B cell (primary cell): ENCODE data around the gene DGKQ. TPM values are rescaled to one million over a fixed set of nuclear protein-coding genes. Genes with fewer than 3 reads are reported as not detected.

ENCODE experiments used
- ATAC-seq: fragments of 200-7000 bp; cut with Tn5 transposase; one replicate; pipeline ENCODE4 v1.10.0; 2021; ENCODE audit warnings: low read depth, mild to moderate bottlenecking, moderate number of reproducible peaks, moderate library complexity
- CTCF ChIA-PET: fragments of 350-600 bp; sonication (Branson Sonifier 250); formaldehyde crosslinking; loops from one replicate; lab custom pipeline; 2021; ENCODE audit warnings: antibody characterized with exemption, inconsistent platforms; lab: Charles Lee
- POLR2A ChIA-PET: fragments of 350-600 bp; sonication (Branson Sonifier 250); formaldehyde crosslinking; loops from one replicate; lab custom pipeline; 2021; ENCODE audit warnings: antibody characterized with exemption; lab: Charles Lee
- DNase-seq: peaks from one replicate; pipeline ENCODE4 v3.0.0; 2013
- H2AFZ ChIP-seq: 2 replicates; pipeline ENCODE4 v1.6.1; 2012; ENCODE audit warnings: mild to moderate bottlenecking, low read depth, low read length; ENCODE audit not compliant: insufficient read depth, poor library complexity, severe bottlenecking
- H3K27ac ChIP-seq, 2 donors: 1 replicate in 1 of 2; 2 replicates in 1 of 2; pipeline ENCODE4 v1.5.1; 2012 to 2013; ENCODE audit warnings: low read length in 2 of 2, mild to moderate bottlenecking in 2 of 2, moderate library complexity in 1 of 2
- H3K27me3 ChIP-seq, 4 experiments: fragments of 200-600 bp in 1 of 4; sonication (generic) in 1 of 4; replicated peaks in 1 of 4; 1 replicate in 2 of 4; 2 replicates in 2 of 4; pipeline versions ENCODE4 v1.6.1 to v1.7.0; 2013 to 2016; ENCODE audit warnings: low read length in 3 of 4, mild to moderate bottlenecking in 2 of 4, mixed read lengths in 1 of 4, moderate library complexity in 1 of 4; ENCODE audit not compliant: insufficient read depth in 4 of 4, control insufficient read depth in 3 of 4; ENCODE audit errors: control extremely low read depth in 1 of 4
- H3K36me3 ChIP-seq, 2 experiments: replicated peaks in 1 of 2; 1 replicate in 1 of 2; 2 replicates in 1 of 2; pipeline versions ENCODE4 v1.6.1 to v1.7.1; 2013; ENCODE audit warnings: low read length in 1 of 2; ENCODE audit not compliant: insufficient read depth in 2 of 2, control insufficient read depth in 1 of 2; ENCODE audit errors: control extremely low read depth in 1 of 2, extremely low read depth in 1 of 2
- H3K4me1 ChIP-seq, 2 donors: fragments of 200-600 bp in 1 of 2; sonication (generic) in 1 of 2; 1 replicate in 1 of 2; 2 replicates in 1 of 2; pipeline versions ENCODE4 v1.5.1 to v1.6.1; 2013 to 2017; ENCODE audit warnings: low read length in 2 of 2; ENCODE audit not compliant: control insufficient read depth in 2 of 2, insufficient read depth in 2 of 2
- H3K4me2 ChIP-seq: replicated peaks from 2 replicates; pipeline ENCODE3; 2012; ENCODE audit warnings: mild to moderate bottlenecking, low read depth, low read length; ENCODE audit not compliant: poor library complexity, severe bottlenecking
- H3K4me3 ChIP-seq, 5 experiments: fragments of 200-600 bp in 1 of 5; sonication (generic) in 1 of 5; 1 replicate in 3 of 5; 2 replicates in 2 of 5; pipeline versions ENCODE4 v1.5.1 to v1.7.0; 2011 to 2016; ENCODE audit warnings: low read length in 4 of 5, mild to moderate bottlenecking in 4 of 5, low read depth in 2 of 5, control low read depth in 1 of 5, moderate library complexity in 1 of 5; ENCODE audit not compliant: insufficient read depth in 1 of 5; ENCODE audit errors: control extremely low read depth in 1 of 5, extremely low read depth in 1 of 5
- H3K79me2 ChIP-seq: fragments of 200-600 bp; sonication (generic); one replicate; pipeline ENCODE4 v1.6.0; 2016; ENCODE audit warnings: low read length; ENCODE audit not compliant: control insufficient read depth, insufficient read depth
- H3K9ac ChIP-seq: fragments of 200-600 bp; sonication (generic); 2 replicates; pipeline ENCODE4 v1.6.1; 2017; ENCODE audit warnings: mild to moderate bottlenecking, low read length, moderate library complexity
- H3K9me3 ChIP-seq, 3 donors: one replicate each; pipeline versions ENCODE4 v1.6.1 to v1.7.1; 2013; ENCODE audit warnings: low read length in 2 of 3; ENCODE audit not compliant: control insufficient read depth in 2 of 3, insufficient read depth in 1 of 3; ENCODE audit errors: control extremely low read depth in 1 of 3
- H4K20me1 ChIP-seq: 2 replicates; pipeline ENCODE4 v1.6.0; 2012; ENCODE audit warnings: mild to moderate bottlenecking, low read length; ENCODE audit not compliant: insufficient read depth, control insufficient read depth, poor library complexity, severe bottlenecking
- H3K27ac Mint-ChIP-seq: one replicate; pipeline ENCODE4 v1.8.0; 2021; ENCODE audit warnings: mixed read lengths
- H3K27me3 Mint-ChIP-seq: one replicate; pipeline ENCODE4 v1.8.0; 2021; ENCODE audit warnings: mixed read lengths
- H3K4me1 Mint-ChIP-seq: one replicate; pipeline ENCODE4 v1.8.0; 2021; ENCODE audit warnings: mixed read lengths
- H3K4me3 Mint-ChIP-seq: one replicate; pipeline ENCODE4 v1.8.0; 2021; ENCODE audit warnings: mixed read lengths
- H3K9me3 Mint-ChIP-seq: one replicate; pipeline ENCODE4 v1.8.0; 2022; ENCODE audit warnings: mixed read lengths; ENCODE audit not compliant: insufficient read depth
- CTCF ChIP-seq: fragments of 200-600 bp; IDR thresholded peaks from one replicate; pipeline ENCODE4 v1.8.0; 2022; ENCODE audit warnings: antibody characterized with exemption, mild to moderate bottlenecking
- EZH2 ChIP-seq: IDR thresholded peaks from 2 replicates; pipeline ENCODE4 v1.6.1; 2012; ENCODE audit warnings: borderline replicate concordance, low read depth, mild to moderate bottlenecking, moderate library complexity, low read length; ENCODE audit not compliant: insufficient read depth, poor library complexity, severe bottlenecking
- WGBS: methylation state at CpG from one replicate; pipeline ENCODE4 v1.1.5; 2013; ENCODE audit warnings: missing lambda C conversion rate; ENCODE audit not compliant: insufficient coverage; 5-methylcytosine and 5-hydroxymethylcytosine counted together
- intact Hi-C: fragments of 100-400 bp; cut with micrococcal nuclease; formaldehyde crosslinking; loops from one replicate; pipeline ENCODE4 v1.10.0; 2022
- polyA plus RNA-seq: library from polyadenylated mRNA; depleted of rRNA; stranded (reverse); fragments of >200 nt; gene quantifications from 2 replicates; pipeline ENCODE4 v1.2.3, GENCODE V29; 2012
- total RNA-seq, 2 donors: library from RNA; stranded (reverse); fragments of 120-200 nt in 1 of 2; gene quantifications; 1 replicate in 1 of 2; 2 replicates in 1 of 2; pipeline versions ENCODE4 v1.2.3 to v1.2.4, GENCODE V29; 2013 to 2022

DGKQ gene
- total and polyA plus RNA-seq, 2 donors (not counting 1 experiment from before 2014, with no cell fraction given) = 22.6 to 30.4 TPM

- peaks cover 1% of the 10 kb centered on the region for H3K4me1 Mint-ChIP-seq
- H3K79me2 ChIP-seq = no peaks in the 10 kb centered on the region
- peaks cover 9% of the 10 kb centered on the region for H4K20me1 ChIP-seq
- H3K27ac ChIP-seq = no peak overlapping the region
- H3K27me3 Mint-ChIP-seq = no peaks in the 10 kb centered on the region
- intact Hi-C loops = no loop called here
- no peaks in the 10 kb centered on the region for H3K9me3 Mint-ChIP-seq
- WGBS = 87% methylated on average over 50 of the region's 52 CpGs
- H3K27me3 ChIP-seq = no peaks in the 10 kb centered on the region
- ChIA-PET POLR2A (no interaction called here), CTCF (no interaction called here)
- H3K9ac ChIP-seq = no peak overlapping the region
- H3K4me3 ChIP-seq = no peak overlapping the region
- no peaks in the 10 kb centered on the region for H3K4me1 ChIP-seq
- no peak overlapping the region for H2AFZ ChIP-seq
- peak; percentile 37 for ATAC-seq
- H3K4me2 ChIP-seq = no peak overlapping the region
- no peaks in the 10 kb centered on the region for H3K9me3 ChIP-seq
- peaks cover 0 to 6% of the 10 kb centered on the region in 2 experiments for H3K36me3 ChIP-seq
- no peak for DNase-seq
- no peak overlapping the region for H3K4me3 Mint-ChIP-seq
- TF ChIP-seq CTCF (no peak), EZH2 (no peak)
- H3K27ac Mint-ChIP-seq = no peak overlapping the region
Measured at GRCh38 chr4:961351-962230, 11.8 kb downstream of the DGKQ start.

GRCh38 chr4:960636-961350, 12.6 kb downstream of the DGKQ start:
- no peak overlapping the region for H3K4me3 ChIP-seq
- no peaks in the 10 kb centered on the region for H3K79me2 ChIP-seq
- no peaks in the 10 kb centered on the region for H3K4me1 ChIP-seq
- no peaks in the 10 kb centered on the region for H3K27me3 Mint-ChIP-seq
- H3K4me3 Mint-ChIP-seq = no peak overlapping the region
- intact Hi-C loops = no loop called here
- H3K9ac ChIP-seq = no peak overlapping the region
- TF ChIP-seq CTCF (no peak), EZH2 (no peak)
- H4K20me1 ChIP-seq = peaks cover 9% of the 10 kb centered on the region
- no peaks in the 10 kb centered on the region for H3K9me3 Mint-ChIP-seq
- H3K4me2 ChIP-seq = no peak overlapping the region
- H3K36me3 ChIP-seq = peaks cover 0 to 3% of the 10 kb centered on the region in 2 experiments
- H3K4me1 Mint-ChIP-seq = peaks cover 1% of the 10 kb centered on the region
- no peak overlapping the region for H3K27ac Mint-ChIP-seq
- H3K27me3 ChIP-seq = no peaks in the 10 kb centered on the region
- no peak for ATAC-seq
- DNase-seq = no peak
- CTCF ChIA-PET = no interaction called here
- WGBS = 96% methylated on average over 35 of the region's 35 CpGs
- POLR2A ChIA-PET = no interaction called here
- no peak overlapping the region for H3K27ac ChIP-seq
- no peaks in the 10 kb centered on the region for H3K9me3 ChIP-seq
- no peak overlapping the region for H2AFZ ChIP-seq
